HG03520 (cell line): ENCODE results near the gene EPAS1.

Experiments used
- ATAC-seq: cut with Tn5 transposase; IDR thresholded peaks from one replicate; pipeline ENCODE4 v1.9.1; 2021; ENCODE audit warnings: mild to moderate bottlenecking, moderate library complexity; ENCODE audit not compliant: unreplicated experiment

The EPAS1 gene

DNA sequence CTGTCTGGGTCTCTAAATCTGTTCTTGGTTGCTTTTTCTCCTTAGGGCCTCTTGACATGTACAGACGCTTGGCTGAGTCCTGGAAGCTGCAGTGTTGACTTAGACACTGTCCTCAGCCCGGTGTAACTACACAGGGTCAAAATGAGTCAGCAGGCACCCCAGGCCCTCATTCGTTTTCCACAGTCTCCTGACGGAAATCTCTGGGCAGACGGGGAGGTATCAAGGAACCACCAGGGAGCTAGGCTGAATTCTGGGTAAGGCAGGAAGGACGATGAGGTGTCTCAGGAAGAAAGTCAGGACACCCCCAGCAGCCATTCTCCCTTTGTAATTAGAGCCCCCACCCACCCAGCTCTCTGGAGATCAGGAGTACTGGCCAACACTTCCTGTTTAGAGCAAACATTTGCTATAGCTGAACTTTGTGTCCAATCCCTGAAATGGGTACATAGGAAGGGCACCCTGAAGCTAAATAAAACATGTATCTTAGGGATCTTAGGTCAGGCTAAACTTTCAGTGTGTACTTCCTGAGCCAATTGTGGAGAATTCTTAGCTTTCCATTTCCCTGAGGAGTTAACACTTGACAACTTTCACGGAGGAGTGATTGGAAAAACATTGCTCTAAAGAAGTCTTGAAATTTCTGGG, 23.9 kb upstream of the EPAS1 start:
- ATAC-seq, result no peak

GRCh38 chr2:46273919-46274318, 23.3 kb upstream of the EPAS1 start:
- no peak for ATAC-seq

GRCh38 chr2:46274586-46274985, 22.6 kb upstream of the EPAS1 start:
- no peak for ATAC-seq

GRCh38 chr2:46275995-46276394, 21.2 kb upstream of the EPAS1 start:
- ATAC-seq, result no peak

GRCh38 chr2:46276642-46277041, 20.6 kb upstream of the EPAS1 start:
- ATAC-seq, result no peak

DNA sequence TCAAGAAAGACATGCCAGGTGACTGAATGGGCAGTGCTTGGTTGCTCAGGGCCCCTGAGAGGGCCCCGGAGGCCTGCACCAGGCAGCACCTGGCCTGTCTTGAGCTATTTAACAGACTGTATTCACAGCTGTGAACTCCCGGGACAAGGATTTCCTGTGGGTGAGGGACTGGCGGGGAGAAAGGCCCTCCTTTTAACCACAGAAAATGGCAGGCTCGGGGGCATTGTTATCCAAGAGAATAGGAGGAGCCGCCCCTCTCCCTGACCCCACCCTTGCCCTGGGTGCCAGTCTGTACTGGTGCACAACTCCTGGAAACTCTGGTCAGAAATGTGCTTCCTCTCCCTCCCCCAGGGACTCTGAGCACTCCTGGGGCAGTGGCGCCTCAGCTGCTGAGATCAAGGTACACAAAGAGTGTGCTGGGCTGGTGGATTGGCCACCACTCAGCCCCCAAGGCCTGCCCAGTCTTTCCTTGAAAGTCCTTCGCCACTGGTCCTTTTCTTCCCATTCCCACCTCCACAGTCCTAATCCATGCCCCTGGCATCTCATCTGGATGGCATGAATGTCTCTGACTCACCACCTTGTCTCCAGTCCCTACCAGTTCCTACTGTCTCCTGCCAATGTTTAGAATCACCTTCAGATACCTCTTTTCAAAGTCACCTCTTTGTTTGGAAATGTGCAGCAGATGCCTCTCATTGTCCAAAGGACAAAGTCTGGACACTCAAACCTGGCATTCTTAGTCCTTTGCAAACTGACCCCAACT, 19.6 kb upstream of the EPAS1 start:
- ATAC-seq, result no peak

DNA sequence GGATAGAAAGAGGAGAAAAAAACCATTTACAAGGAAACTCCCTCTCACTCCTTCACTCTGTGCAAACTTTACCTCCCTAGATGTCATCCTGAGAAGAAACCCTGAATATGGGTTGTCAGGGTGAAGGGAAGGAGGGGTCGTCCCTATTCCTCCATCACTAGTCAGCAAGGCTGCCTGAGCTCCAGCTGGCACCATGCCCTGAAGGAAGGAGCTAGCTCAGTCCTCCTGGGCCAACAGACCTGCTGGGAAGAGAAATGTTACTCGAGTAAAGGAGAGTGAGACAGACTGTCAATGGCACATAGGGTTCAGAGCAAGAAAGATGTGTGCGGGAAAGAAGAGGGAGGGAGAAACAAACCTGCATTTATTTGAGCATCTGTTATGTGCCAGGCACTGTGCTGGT, 18.3 kb upstream of the EPAS1 start:
- no peak for ATAC-seq

GRCh38 chr2:46281939-46282338, 15.3 kb upstream of the EPAS1 start:
- ATAC-seq, result no peak

GRCh38 chr2:46283693-46284092, 13.5 kb upstream of the EPAS1 start:
- ATAC-seq, result no peak

DNA sequence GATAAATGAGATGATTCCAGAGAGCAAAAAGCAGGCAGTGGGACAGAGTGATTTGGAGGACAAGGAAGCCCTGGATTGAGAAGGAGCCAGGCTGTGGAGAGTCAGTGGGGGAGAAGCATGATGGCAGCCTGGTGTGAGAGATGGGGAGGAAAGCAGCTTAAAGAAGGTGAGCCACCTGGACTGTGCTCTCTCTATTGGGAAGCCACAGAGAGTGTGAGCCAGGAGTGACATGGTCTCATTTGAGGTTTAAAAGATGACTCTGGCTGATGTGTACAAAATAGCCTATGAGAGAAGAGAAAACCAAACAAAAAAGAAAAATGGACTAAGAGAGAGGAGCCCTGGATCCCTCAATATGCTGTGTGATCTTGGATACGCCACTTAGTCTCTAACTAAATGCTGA, 12.9 kb upstream of the EPAS1 start:
- no peak for ATAC-seq

- ATAC-seq, result no peak
Observed at GRCh38 chr2:46284796-46285195, 12.4 kb upstream of the EPAS1 start.

DNA sequence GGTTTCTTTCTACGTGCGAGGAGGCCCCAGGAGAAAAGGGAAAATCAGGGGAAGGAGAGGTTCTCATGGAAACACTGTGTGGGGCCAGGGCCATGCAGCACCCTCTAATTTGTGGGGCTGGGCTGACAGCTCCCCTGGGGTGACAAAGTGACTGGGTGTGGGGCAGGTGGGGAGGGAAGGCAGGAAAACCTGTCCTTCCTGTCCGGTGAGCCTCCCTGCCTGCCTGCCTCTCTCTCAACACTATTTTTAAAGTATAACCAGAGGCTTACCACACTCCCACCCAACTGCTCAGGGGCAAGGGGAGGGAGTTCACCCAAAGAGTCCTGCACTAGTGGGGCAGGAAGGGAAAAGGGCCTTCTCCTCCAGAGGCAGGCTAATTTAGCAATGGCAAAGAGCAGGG, 10.5 kb upstream of the EPAS1 start:
- no peak for ATAC-seq

- ATAC-seq, result no peak
Observed at GRCh38 chr2:46290078-46290477, 7.1 kb upstream of the EPAS1 start.

- no peak for ATAC-seq
Observed at GRCh38 chr2:46293466-46293865, 3.7 kb upstream of the EPAS1 start.

DNA sequence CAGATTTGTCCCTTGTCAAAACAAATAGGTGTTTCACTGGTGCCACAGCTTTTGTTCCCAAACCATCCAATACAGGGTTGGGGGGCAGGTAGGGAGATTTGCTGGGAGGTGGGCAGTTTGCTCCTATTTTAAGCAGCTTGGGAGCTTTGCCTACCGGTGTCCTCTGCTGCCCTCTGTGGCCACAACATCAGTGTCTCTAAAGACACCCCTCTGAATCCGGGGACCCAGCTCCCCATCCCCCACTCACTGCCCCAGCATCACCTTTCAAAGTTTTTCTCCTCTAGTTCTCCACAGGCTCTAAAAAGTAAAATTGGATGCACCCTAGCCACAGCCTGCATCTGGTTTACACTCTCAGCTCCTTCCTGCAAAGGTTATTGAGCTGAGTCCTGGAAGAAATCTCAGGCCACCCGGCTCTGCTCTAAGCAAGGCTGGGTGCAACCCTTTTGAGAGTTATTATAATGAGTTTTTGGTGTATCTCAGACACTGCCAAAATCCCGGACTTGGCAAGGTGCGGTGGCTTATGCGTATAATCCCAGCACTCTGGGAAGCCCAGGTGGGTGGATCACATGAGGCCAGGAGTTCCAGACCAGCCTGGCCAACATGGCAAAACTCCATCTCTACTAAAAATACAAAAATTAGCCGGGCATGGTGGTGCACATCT, 2.9 kb upstream of the EPAS1 start:
- no peak for ATAC-seq

DNA sequence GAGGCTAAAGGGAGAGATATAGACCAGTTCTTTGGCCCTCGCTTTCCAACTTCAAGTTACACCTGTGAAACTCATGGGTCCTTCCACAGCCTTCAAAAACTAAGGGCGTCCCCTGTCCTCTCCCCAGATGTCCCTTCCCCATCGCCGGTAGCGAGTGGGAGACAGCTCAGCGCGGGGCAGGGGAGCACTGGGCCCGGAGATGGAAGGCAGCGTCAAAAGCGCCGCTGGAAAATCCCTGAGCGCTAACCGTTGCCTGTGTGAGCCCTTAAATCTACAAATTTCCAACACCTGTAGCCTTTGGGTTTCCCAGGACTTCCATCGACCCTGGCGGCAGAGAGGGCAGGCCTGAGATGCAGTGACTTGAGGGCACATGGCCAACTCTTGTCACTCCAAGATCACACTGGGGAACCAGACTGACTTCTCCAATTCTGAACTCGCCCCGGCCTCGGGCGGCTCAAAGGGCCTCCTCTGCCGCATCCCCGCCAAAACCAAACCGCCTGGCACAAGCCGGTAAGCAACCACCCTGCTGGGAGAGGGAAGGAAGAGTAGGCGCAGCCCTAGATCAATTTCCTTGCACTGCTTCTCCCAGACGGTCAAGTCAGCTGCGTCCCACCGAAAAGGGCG, 879 bp upstream of the EPAS1 start:
- peak; percentile 4 for ATAC-seq

- peak; percentile 34 for ATAC-seq
Observed at GRCh38 chr2:46297546-46298271, 502 bp downstream of the EPAS1 start.

DNA sequence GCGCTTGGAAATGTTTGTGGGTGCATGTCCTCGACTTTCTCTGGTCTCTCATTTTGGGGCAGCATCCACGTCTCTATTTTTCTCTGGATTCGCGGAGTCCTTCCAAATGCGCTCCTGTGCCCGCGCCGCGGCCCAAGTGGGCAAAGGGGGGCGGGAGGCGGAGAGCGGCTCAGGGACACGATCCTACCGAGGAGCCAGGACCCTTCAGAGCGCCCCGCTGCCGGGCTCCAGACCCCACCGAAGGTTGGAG, 990 bp downstream of the EPAS1 start:
- no peak for ATAC-seq

DNA sequence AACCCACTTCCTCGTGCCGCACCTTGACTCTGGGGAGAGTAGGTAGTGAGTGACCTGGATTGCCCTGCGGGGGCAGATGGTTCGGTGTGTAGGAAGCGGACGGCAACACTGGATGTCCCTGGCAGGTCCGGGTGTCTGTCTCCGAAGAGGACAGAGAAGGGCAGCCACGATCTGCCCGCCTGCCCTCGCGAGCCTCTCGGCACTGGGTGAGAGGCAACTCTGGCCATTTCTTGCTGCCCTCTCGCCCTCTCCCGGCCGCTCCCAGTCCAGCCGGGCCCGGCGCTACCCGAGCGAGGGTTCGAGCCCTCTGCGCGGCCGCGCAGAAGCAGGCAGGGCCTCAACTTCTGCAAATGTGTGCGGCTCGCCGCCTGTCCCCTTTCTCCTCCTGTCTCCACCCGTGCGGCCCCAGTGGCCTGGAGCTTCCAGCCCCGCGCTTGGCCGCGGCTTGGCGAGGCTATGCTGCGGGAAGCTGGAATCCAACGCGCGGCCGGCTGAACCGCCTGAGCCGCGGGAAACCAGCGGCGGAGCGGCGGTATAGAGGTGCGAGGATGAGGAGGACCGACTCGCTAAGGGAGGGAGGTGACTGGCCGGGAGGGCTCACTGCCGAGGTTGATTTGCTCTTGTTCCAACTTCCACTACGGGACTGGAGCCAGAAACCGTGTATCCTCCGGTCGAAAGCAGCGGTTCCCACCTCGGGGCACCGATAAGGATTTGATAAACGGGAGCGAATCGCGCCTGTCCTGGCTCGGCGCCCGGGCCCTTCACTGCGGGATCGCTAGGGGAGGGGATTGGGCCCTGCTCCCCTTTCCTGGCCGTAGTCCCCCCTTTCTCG, 1.5 kb downstream of the EPAS1 start:
- ATAC-seq, result no peak
